Lower lobe of right lung (tissue), 2 donors: ENCODE measurements around the gene C10orf62. TPM values are rescaled to one million over a fixed set of nuclear protein-coding genes. Genes with fewer than 3 reads are reported as not detected.

Experiments used
- ATAC-seq, 2 donors: fragments of 200-7000 bp; cut with Tn5 transposase; one replicate each; pipeline ENCODE4 v1.9.1; 2020 to 2022; ENCODE audit warnings: mild to moderate bottlenecking in 2 of 2, moderate library complexity in 2 of 2
- DNase-seq: peaks from one replicate; pipeline ENCODE4 v3.0.0-alpha.2; 2020
- H3K27ac ChIP-seq: fragments of 200-600 bp; one replicate; pipeline ENCODE4 v1.8.0; 2022
- H3K27me3 ChIP-seq: fragments of 200-600 bp; one replicate; pipeline ENCODE4 v1.8.0; 2022; ENCODE audit warnings: low read depth
- H3K36me3 ChIP-seq: fragments of 200-600 bp; one replicate; pipeline ENCODE4 v1.8.0; 2022; ENCODE audit warnings: mild to moderate bottlenecking
- H3K4me1 ChIP-seq: fragments of 200-600 bp; one replicate; pipeline ENCODE4 v1.8.0; 2022
- H3K4me3 ChIP-seq: fragments of 200-600 bp; one replicate; pipeline ENCODE4 v1.8.0; 2022; ENCODE audit warnings: mild to moderate bottlenecking
- H3K9me3 ChIP-seq: fragments of 200-600 bp; one replicate; pipeline ENCODE4 v1.8.0; 2022
- intact Hi-C: fragments of 100-400 bp; cut with DNase I; formaldehyde crosslinking; loops from one replicate; pipeline ENCODE4 v1.11.0; 2022
- total RNA-seq: library from RNA; stranded (reverse); fragmentation: NEBNext Ultra II Directional; extraction: Animal tissue kit (Norgen Biotek cat#: 25700); gene quantifications from one replicate; pipeline ENCODE4 v1.2.1, GENCODE V29; 2021
- TF ChIP-seq, protein P1 (sequence below): fragments of 200-600 bp; IDR thresholded peaks from one replicate; pipeline ENCODE4 v1.8.0; 2022; ENCODE audit warnings: antibody characterized with exemption, mild to moderate bottlenecking
- donor health status: DM: no; HTN: yes; CAD: no; lungs with severe emphysema.

C10orf62 gene
- total RNA-seq, 1 donor from 2014 or later = not detected

DNA sequence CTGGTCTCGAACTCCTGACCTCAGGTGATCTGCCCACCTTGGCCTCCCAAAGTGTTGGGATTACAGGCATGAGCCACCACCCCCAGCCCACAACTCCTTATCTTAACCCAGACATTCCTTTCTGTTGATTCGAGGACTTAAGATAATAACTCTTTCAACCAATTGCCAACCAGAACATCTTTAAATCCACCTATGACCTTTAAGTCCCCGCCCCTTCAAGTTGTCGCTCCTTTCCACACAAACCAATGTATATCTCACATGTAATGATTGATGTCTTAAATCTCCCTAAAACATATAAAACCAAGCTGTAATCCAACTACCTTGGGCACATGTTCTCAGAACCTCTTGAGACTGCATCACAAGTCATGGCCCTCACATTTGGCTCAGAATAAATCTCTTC is 24.7 kb upstream of the C10orf62 start:
- TF ChIP-seq, protein P1, sequence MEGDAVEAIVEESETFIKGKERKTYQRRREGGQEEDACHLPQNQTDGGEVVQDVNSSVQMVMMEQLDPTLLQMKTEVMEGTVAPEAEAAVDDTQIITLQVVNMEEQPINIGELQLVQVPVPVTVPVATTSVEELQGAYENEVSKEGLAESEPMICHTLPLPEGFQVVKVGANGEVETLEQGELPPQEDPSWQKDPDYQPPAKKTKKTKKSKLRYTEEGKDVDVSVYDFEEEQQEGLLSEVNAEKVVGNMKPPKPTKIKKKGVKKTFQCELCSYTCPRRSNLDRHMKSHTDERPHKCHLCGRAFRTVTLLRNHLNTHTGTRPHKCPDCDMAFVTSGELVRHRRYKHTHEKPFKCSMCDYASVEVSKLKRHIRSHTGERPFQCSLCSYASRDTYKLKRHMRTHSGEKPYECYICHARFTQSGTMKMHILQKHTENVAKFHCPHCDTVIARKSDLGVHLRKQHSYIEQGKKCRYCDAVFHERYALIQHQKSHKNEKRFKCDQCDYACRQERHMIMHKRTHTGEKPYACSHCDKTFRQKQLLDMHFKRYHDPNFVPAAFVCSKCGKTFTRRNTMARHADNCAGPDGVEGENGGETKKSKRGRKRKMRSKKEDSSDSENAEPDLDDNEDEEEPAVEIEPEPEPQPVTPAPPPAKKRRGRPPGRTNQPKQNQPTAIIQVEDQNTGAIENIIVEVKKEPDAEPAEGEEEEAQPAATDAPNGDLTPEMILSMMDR = no peak
- no peak for ATAC-seq

DNA sequence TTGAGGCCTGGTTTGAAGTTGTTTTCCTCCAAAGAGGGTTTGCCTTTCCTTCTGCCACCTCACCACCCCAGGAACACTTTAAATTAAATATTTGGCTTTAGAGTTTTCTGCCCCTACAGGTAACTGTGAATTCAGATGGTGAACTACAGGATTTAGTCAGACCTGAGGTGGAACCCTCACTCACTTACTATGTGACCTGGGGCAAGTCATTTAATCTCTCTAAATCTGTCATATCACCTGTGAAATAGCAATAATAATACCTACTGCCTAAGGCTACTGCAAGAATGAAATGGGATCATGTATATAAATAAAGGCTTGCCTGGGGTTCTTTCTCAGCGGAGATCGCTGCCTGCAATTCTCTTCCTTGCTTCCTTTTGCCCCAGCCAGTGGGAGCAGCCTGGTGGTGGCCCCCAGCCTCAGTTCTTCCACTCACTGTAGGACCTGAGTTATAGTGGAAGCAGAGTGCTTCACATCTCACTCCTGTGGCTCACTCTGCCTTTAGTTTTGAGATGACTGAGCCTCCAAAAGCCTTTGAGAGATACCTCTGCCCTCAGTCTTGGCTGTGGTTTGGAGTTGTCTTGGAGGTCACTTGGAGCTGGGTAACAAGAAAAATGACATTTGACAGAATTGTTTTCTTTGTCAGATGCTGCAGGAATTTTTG is 23.1 kb upstream of the C10orf62 start:
- Histone ChIP-seq H3K9me3 (no peaks in the 10 kb centered on the region), H3K36me3 (peaks cover 38% of the 10 kb centered on the region), H3K4me3 (no peak overlapping the region), H3K27me3 (no peaks in the 10 kb centered on the region), H3K4me1 (no peaks in the 10 kb centered on the region), H3K27ac (no peak overlapping the region)
- no peak for ATAC-seq
- intact Hi-C loops = no loop called here
- TF ChIP-seq, protein P1 = no peak
- no peak for DNase-seq

More for the DNA sequence above, 24.7 kb upstream of the C10orf62 start:
- Histone ChIP-seq H3K27ac (no peak overlapping the region), H3K9me3 (no peaks in the 10 kb centered on the region), H3K27me3 (no peaks in the 10 kb centered on the region), H3K4me3 (no peak overlapping the region), H3K36me3 (peaks cover 21% of the 10 kb centered on the region), H3K4me1 (no peaks in the 10 kb centered on the region)
- no peak for DNase-seq
- intact Hi-C loops = no loop called here

DNA sequence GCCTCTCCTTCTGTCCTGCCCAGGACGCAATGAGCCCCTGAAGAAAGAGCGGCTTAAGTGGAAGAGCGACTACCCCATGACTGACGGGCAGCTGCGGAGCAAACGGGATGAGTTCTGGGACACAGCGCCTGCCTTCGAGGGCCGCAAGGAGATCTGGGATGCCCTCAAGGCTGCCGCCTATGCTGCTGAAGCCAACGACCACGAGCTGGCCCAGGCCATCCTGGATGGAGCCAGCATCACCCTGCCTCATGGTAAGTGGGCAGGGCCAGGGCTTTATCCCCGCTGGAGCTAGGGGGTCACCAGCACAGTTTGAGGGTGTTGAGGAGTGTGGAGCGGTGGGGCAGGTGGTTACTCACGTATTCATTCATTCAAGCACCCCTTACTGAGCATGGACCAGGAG is 21.6 kb upstream of the C10orf62 start:
- H3K4me3 ChIP-seq = no peak overlapping the region
- ATAC-seq = no peak
- no peak for DNase-seq
- no peaks in the 10 kb centered on the region for H3K9me3 ChIP-seq
- H3K27ac ChIP-seq = no peak overlapping the region
- H3K27me3 ChIP-seq = no peaks in the 10 kb centered on the region
- peaks cover 42% of the 10 kb centered on the region for H3K36me3 ChIP-seq
- TF ChIP-seq, protein P1 = no peak
- intact Hi-C loops = no loop called here
- peaks cover 9% of the 10 kb centered on the region for H3K4me1 ChIP-seq

DNA sequence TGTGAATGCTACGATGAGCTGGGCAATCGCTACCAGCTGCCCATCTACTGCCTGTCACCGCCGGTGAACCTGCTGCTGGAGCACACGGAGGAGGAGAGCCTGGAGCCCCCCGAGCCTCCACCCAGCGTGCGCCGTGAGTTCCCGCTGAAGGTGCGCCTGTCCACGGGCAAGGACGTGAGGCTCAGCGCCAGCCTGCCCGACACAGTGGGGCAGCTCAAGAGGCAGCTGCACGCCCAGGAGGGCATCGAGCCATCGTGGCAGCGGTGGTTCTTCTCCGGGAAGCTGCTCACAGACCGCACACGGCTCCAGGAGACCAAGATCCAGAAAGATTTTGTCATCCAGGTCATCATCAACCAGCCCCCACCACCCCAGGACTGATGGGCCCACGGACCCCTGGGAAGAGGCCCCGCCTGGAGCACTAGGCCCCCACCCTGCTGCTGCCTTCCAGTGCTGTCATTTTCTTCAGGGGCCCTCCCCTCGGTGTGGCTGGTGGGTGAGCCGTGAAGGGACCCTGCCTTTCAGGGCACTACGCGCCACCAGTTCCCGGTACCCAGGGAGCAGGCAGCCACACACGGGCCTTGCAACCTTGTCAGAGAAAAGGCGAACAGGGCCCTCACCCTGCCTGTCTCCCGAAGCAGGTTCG is 19.3 kb upstream of the C10orf62 start:
- TF ChIP-seq, protein P1 = no peak
- H3K36me3 ChIP-seq = peaks cover 42% of the 10 kb centered on the region
- peaks cover 9% of the 10 kb centered on the region for H3K4me1 ChIP-seq
- no peaks in the 10 kb centered on the region for H3K9me3 ChIP-seq
- H3K4me3 ChIP-seq = no peak overlapping the region
- intact Hi-C loops = no loop called here
- DNase-seq (no peak), ATAC-seq (no peak)
- no peak overlapping the region for H3K27ac ChIP-seq
- H3K27me3 ChIP-seq = no peaks in the 10 kb centered on the region

DNA sequence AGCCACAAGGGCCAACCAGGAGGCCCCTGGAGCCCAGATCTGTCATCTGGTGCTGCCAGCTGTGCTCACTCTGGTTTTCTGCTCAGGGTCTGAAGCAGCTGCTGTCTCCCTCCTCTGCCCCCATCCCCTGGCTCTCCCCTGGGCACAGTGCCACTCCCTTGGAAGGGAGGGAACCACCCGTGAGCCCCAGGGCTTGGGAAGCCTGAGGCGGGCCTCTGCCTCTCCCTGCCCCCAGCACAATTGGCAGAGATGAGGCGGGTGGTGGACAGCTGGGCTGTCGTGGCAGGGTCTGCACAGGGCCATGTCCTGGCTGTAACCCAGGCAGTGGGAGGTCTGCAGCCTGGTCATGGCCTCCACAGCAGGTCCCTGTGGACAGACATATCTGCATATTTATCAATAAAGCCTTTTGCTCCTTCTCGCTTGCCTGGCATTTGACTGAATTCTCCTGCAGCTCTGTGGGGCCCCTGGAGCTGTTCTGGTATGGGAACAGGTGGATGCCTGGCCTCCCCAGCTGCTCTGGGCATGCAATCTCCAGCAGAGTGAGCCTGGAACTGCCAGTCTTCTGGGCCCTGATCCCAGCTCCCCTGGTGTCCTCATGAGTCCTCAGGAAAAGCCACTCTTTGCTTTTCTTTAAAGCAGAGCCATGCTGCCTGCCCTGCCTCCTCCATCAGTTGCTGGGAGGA is 18.6 kb upstream of the C10orf62 start:
- TF ChIP-seq, protein P1 = no peak
- H3K4me3 ChIP-seq = no peak overlapping the region
- no peaks in the 10 kb centered on the region for H3K9me3 ChIP-seq
- H3K27me3 ChIP-seq = no peaks in the 10 kb centered on the region
- no peak overlapping the region for H3K27ac ChIP-seq
- DNase-seq = no peak
- peaks cover 42% of the 10 kb centered on the region for H3K36me3 ChIP-seq
- intact Hi-C loops = no loop called here
- H3K4me1 ChIP-seq = peaks cover 9% of the 10 kb centered on the region
- no peak for ATAC-seq
